ENCODE measurements around the gene ZNF580. TPM values are rescaled to one million over a fixed set of nuclear protein-coding genes. Genes with fewer than 3 reads are reported as not detected.

Gene ZNF580
- total and polyA plus RNA-seq, 2 of the 8 experiments (the other 6 are each of a cell fraction or from before 2014, with no cell fraction given), result 12.0 to 24.6 TPM

DNA sequence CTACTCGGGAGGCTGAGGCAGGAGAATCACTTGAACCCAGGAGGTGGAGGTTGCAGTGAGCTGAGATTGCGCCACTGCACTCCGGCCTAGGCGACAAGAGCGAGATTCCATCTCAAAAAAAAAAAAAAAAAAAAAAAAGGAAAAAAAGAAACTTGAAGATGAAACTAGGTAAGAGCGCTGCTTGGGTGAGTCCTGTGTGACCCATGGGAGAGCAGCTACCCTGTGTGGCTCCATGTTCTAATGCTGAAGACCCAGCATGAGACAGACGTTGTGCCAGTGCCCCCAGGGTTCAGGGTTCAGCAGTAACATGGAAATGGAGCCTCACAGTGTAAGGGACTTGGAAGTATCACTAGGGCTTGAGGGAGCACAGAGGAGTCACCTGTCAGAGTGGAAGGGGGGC is 22.4 kb upstream of the ZNF580 start:
- Histone ChIP-seq H3K27ac (ENCODE audit: low read depth, low read length) (no peak overlapping the region), H3K9ac (replicated peaks in 1 of 4; ENCODE audit: extremely low read depth in 1 of 4, low read depth in 3 of 4, low read length in 3 of 4) (no peak overlapping the region), H4K91ac (replicated peaks; ENCODE audit: insufficient read length, low read length) (no peak overlapping the region), H3K18ac (ENCODE audit: extremely low read depth, low read length) (no peak overlapping the region), H2BK12ac (ENCODE audit: low read depth, low read length) (no peak overlapping the region), H3K27me3 (replicated peaks in 1 of 4; ENCODE audit: control insufficient read depth in 3 of 4, extremely low read depth in 1 of 4, insufficient read depth in 3 of 4, low read length in 3 of 4) (peaks cover 0 to 2% (median 0%) of the 10 kb centered on the region in 4 experiments; a peak in 1 of 7 replicates), H4K20me1 (replicated peaks in 1 of 2; ENCODE audit: control insufficient read depth in 1 of 2, insufficient read depth in 2 of 2, low read length in 2 of 2) (peaks cover 2 to 3% of the 10 kb centered on the region in 2 experiments), H3K56ac (replicated peaks; ENCODE audit: insufficient read length, low read depth, low read length) (no peak overlapping the region), H4K8ac (ENCODE audit: extremely low read depth, insufficient read depth, low read length) (no peak overlapping the region), H3K79me2 (ENCODE audit: control insufficient read depth in 1 of 2, insufficient read depth in 2 of 2, low read length in 2 of 2) (no peaks in the 10 kb centered on the region), H3K23me2 (ENCODE audit: low read depth, low read length) (no peaks in the 10 kb centered on the region), H2BK15ac (ENCODE audit: low read length) (no peak overlapping the region), H3K9me3 (ENCODE audit: insufficient read depth in 2 of 2, low read depth in 1 of 2, low read length in 1 of 2) (no peaks in the 10 kb centered on the region; a peak in 1 of 4 replicates), H3K14ac (ENCODE audit: insufficient read length) (no peak overlapping the region), H2AK5ac (ENCODE audit: low read depth, low read length) (no peak overlapping the region), H3K4me2 (ENCODE audit: insufficient read depth in 1 of 2, low read depth in 2 of 2, low read length in 2 of 2) (no peak overlapping the region), H3K4me3 (ENCODE audit: extremely low read depth in 1 of 4, insufficient read depth in 2 of 4, low read depth in 3 of 4, low read length in 4 of 4) (no peak overlapping the region), H3K79me1 (ENCODE audit: low read depth, low read length) (no peaks in the 10 kb centered on the region), H2BK20ac (ENCODE audit: low read length) (no peak overlapping the region), H4K5ac (ENCODE audit: insufficient read length, low read depth, low read length) (no peak overlapping the region), H2AFZ (ENCODE audit: low read length) (no peak overlapping the region), H3K36me3 (ENCODE audit: control insufficient read depth in 2 of 4, insufficient read depth in 4 of 4, low read length in 3 of 4) (peaks cover 0 to 42% (median 4%) of the 10 kb centered on the region in 4 experiments; a peak in 6 of 8 replicates), H3K4ac (replicated peaks; ENCODE audit: insufficient read length, low read depth, low read length) (no peak overlapping the region), H2BK120ac (replicated peaks; ENCODE audit: low read depth, low read length) (no peak overlapping the region), H2BK5ac (ENCODE audit: low read depth, low read length) (no peak overlapping the region), H3K4me1 (replicated peaks in 1 of 4; ENCODE audit: control insufficient read depth in 3 of 4, insufficient read depth in 4 of 4, low read length in 3 of 4) (no peaks in the 10 kb centered on the region), H3K23ac (ENCODE audit: insufficient read length) (no peak overlapping the region)
- 98% methylated on average over 5 of the region's 7 CpGs; no CpG with 5 or more reads in 1 of the 2 experiments for WGBS, 2 experiments (ENCODE audit: extremely low coverage in 1 of 2, insufficient coverage in 1 of 2, insufficient read length in 1 of 2, insufficient replicate concordance in 2 of 2, low coverage in 1 of 2, low lambda C conversion rate in 2 of 2, missing lambda C conversion rate in 1 of 2)
- ChIA-PET POLR2A (ENCODE audit: partially characterized antibody) (interaction anchor here (0.8 to 6.1 kb wide), 9 partner anchors 7 to 235 kb away, joined by 3 to 32 read pairs (median 5); partner anchors contain the start of genes CCDC106, FIZ1 and ZNF865), CTCF (ENCODE audit: partially characterized antibody) (interaction anchor here (0.8 to 8.0 kb wide), 7 partner anchors 12 to 477 kb away, joined by 3 to 38 read pairs (median 3); partner anchors contain the start of gene ZNF865)
- TF ChIP-seq SP2 (IDR thresholded peaks at IDR 0.05; ENCODE audit: low read length) (no peak), RFX5 (IDR thresholded peaks at IDR 0.05; ENCODE audit: borderline replicate concordance, low read depth, low read length) (no peak), JUN (IDR thresholded peaks at IDR 0.05; ENCODE audit: low read depth, low read length) (no peak), EP300 (IDR thresholded peaks at IDR 0.05; ENCODE audit: borderline replicate concordance in 1 of 2, low read depth in 2 of 2, low read length in 2 of 2) (no peak), CEBPB (IDR thresholded peaks at IDR 0.05; ENCODE audit: low read depth, low read length) (no peak), CBX5 (IDR thresholded peaks at IDR 0.05; ENCODE audit: low read depth, low read length) (no peak), RAD21 (IDR thresholded peaks at IDR 0.05 in 1 of 2, conservative IDR thresholded peaks at IDR 0.05 in 1 of 2; ENCODE audit: low read depth in 2 of 2, low read length in 2 of 2) (no peak), KDM1A (IDR thresholded peaks at IDR 0.05; ENCODE audit: borderline replicate concordance, low read length) (no peak), SRF (IDR thresholded peaks at IDR 0.05; ENCODE audit: low read depth, low read length) (no peak), SIRT6 (IDR thresholded peaks at IDR 0.05; ENCODE audit: low read length) (no peak), KDM4A (IDR thresholded peaks at IDR 0.05; ENCODE audit: low read depth, low read length, severe bottlenecking) (no peak), CREB1 (IDR thresholded peaks at IDR 0.05) (no peak)
- TF ChIP-seq, protein P1, sequence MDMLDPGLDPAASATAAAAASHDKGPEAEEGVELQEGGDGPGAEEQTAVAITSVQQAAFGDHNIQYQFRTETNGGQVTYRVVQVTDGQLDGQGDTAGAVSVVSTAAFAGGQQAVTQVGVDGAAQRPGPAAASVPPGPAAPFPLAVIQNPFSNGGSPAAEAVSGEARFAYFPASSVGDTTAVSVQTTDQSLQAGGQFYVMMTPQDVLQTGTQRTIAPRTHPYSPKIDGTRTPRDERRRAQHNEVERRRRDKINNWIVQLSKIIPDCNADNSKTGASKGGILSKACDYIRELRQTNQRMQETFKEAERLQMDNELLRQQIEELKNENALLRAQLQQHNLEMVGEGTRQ (IDR thresholded peaks at IDR 0.05; ENCODE audit: low read length), result no peak
- no peak for FAIRE-seq
- DNase-seq (ENCODE audit: low read depth in 1 of 2, low spot score in 2 of 2), result no peak

All from H1 (cell line).